HG03354 (cell line): ENCODE measurements around the gene SHCBP1L.
"Not testable (repeated sequence)": the region's sequence is repeated elsewhere in the genome, so short reads cannot be mapped to it uniquely, and the experiment has no call there.

Source experiments
- ATAC-seq: cut with Tn5 transposase; IDR thresholded peaks from one replicate; pipeline ENCODE4 v1.9.1; 2021; ENCODE audit warnings: mild to moderate bottlenecking; ENCODE audit not compliant: unreplicated experiment, poor library complexity, severe bottlenecking

The SHCBP1L gene

GRCh38 chr1:182905321-182905720, 47.6 kb downstream of the SHCBP1L start:
- ATAC-seq, result no peak

GRCh38 chr1:182901946-182902345, 51.0 kb downstream of the SHCBP1L start:
- ATAC-seq, result not testable (repeated sequence)

GRCh38 chr1:182897696-182898095, 55.3 kb downstream of the SHCBP1L start:
- no peak for ATAC-seq

- ATAC-seq, result no peak
Observed at GRCh38 chr1:182890927-182891610, 61.9 kb downstream of the SHCBP1L start.

DNA sequence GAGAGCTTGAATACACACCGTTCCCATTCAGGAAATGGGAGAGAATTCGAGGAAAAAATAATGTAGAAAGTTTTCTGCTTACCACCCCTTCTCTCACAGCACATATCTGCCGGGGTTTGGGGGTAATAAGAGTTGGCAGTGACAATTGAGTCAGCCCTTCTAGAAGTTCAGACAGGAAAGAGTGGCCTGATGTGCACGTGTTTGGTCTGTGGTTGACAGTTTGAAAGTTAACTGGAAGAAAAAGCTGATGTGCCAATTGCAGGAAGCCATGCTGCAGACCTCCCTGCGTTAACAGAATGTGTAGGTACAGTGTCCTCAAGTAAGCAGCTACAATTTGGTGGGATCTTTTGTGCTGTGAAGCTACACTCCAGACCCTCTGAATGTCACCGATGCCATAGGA, 63.0 kb downstream of the SHCBP1L start:
- ATAC-seq, result no peak

- ATAC-seq, result no peak
Observed at GRCh38 chr1:182888736-182889531, 64.0 kb downstream of the SHCBP1L start.

GRCh38 chr1:182886985-182887384, 66.0 kb downstream of the SHCBP1L start:
- no peak for ATAC-seq

GRCh38 chr1:182885591-182885990, 67.4 kb downstream of the SHCBP1L start:
- no peak for ATAC-seq

DNA sequence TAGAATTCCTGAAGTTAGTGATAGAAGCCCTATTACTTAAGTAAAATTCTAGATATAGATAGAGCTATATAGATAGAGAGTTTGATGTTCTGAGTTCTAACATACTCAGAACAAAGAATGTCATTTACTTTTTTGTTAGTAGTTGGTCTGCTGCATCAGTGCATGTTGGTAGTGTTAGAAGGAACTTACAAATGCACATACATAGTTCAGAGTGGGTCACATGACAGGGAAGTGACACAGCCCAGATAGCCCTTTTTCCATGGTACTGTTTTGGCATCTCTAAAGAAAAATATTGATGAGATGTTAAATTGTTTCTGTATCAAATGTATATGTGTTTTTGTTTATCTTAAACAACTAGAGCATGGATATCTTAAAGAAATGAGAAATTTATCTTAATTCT, 68.1 kb downstream of the SHCBP1L start:
- ATAC-seq, result no peak

DNA sequence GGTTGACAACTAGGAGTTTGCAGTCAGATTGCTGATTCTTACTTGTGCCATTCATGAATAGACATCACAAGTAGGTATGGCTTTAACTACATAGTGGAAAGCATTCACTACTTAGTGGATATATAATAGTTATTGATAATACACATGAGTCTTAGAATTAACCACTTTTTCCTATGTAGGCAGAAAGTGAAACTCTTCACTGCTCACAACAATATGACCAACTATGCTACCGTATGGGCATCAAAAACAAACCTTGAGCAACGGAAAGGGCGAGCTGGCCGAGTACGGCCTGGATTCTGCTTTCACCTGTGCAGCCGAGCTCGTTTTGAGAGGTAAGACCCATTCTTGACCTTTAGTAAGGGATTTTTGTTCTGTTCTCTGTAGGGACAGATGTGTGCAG, 75.1 kb downstream of the SHCBP1L start:
- ATAC-seq, result no peak

GRCh38 chr1:182877331-182877730, 75.6 kb downstream of the SHCBP1L start:
- ATAC-seq, result no peak

- ATAC-seq, result no peak
Observed at GRCh38 chr1:182875889-182876288, 77.1 kb downstream of the SHCBP1L start.

DNA sequence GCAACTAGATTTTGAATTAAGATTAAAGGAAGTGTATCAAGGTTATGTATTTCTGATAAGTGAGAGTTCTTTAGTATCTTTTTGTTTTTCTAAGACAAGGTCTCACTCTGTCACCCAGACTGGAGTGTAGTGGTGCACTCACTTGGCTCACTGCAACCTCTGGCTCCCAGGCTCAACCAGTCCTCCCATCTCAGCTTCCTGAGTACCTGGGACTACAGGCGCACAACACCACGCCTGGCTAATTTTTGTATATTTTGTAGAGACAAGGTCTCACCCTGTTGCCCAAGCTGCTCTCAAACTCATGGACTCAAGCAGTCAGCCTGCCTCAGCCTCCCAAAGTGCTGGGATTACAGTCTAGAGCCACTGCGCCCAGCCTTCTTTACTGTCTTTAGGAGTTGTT, 80.1 kb downstream of the SHCBP1L start:
- no peak for ATAC-seq

DNA sequence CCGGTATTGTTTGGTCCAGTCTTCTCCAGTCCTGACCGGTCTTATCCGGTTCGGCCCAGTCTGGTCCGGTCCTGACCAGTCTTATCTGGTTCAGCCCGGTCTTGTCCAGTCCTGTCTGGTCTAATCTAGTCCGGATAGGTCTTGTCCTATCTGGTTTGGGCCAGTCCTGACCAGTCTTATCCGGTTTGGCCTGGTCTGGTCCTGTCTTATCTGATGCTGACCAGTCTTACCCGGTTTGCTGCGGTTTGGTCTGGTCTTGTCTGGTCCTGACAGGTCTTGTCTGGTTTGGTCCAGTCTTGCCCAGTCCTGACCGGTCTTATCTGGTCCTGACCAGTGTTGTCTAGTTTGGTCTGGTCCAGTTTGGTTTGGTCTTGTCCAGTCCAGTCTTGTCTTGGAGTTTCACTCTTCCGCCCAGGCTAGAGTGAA, 83.7 kb downstream of the SHCBP1L start:
- ATAC-seq, result no peak

GRCh38 chr1:182867861-182868260, 85.1 kb downstream of the SHCBP1L start:
- ATAC-seq, result no peak

GRCh38 chr1:182863940-182864339, 89.0 kb downstream of the SHCBP1L start:
- no peak for ATAC-seq

DNA sequence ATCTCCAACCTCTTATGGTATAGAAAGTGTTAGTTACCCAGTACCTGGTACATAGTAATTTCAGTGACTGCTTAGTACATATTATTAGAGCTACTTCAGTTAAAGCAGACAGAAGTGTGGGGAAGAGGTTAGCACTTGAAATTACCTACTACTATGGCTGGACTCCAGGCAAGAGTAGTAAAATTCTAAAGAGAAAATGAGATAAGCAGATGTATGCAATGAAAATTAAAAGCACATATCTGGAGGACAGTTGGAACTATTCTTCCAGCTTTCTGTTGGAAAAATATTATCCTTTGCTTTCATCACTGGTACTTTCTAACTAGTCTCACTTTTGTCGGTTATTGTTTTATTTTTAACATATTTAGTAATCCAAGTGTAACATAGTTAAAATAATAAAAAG, 90.1 kb downstream of the SHCBP1L start:
- no peak for ATAC-seq

DNA sequence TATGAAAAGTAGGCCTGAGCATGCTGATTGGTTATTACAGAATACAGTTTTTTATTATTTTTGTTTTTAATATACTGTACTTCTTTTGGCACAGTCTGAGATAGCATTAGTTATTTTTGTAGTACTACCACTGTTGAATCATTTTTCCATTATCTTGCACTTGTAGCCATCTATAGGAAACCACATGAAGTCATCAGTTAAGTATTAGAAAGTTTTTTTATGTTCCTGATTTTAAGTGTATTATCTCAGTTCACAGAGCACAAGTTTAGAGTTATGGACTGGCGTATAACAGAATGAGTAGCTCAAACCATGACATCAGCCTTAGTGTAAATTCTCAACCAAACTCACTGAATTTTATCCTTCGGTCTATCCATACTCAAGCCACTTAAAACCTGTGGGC, 91.0 kb downstream of the SHCBP1L start:
- ATAC-seq, result no peak

DNA sequence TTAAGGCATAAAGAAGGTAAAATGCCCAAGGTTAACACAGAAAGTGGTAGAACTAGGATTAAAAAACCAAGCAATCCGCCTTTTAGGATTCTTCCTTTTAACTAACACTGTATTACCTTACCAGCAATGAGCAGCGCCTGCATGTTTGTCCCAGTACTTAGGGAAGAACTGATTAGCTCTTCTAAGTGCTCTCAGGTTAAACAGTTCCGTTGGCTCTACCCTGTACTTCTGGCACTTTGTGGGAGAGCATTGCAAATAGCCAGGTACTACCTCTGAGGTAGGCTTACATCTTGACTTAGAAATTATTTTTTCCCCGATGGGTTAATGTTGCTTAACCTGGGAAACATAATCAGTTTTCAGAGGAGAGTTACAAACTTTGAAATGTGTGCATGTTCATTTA, 92.3 kb downstream of the SHCBP1L start:
- ATAC-seq, result no peak

DNA sequence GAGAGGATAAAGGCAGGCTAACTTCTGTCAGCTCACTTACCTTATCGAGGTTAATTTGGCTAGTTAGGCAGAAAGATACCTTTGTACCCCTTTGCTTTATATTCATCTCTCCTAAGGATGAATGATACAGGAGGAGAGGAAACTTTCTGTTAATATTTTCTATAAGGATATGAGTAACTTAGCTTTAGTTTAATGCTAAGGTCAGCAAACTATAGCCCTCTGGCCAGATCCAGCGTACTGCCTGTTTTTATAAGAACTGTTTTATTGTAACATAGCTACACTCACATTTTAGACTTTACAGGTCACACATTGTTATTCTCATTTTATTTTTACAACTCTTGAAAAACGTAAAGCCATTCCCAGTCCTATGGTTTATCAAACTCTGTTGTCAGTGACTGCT, 95.8 kb downstream of the SHCBP1L start:
- ATAC-seq, result no peak

GRCh38 chr1:182855911-182856310, 97.1 kb downstream of the SHCBP1L start:
- ATAC-seq, result no peak
